ENCODE results near the gene AGRN.
"Not testable (repeated sequence)": the region's sequence is repeated elsewhere in the genome, so short reads cannot be mapped to it uniquely, and the experiment has no call there.

Gene AGRN

DNA sequence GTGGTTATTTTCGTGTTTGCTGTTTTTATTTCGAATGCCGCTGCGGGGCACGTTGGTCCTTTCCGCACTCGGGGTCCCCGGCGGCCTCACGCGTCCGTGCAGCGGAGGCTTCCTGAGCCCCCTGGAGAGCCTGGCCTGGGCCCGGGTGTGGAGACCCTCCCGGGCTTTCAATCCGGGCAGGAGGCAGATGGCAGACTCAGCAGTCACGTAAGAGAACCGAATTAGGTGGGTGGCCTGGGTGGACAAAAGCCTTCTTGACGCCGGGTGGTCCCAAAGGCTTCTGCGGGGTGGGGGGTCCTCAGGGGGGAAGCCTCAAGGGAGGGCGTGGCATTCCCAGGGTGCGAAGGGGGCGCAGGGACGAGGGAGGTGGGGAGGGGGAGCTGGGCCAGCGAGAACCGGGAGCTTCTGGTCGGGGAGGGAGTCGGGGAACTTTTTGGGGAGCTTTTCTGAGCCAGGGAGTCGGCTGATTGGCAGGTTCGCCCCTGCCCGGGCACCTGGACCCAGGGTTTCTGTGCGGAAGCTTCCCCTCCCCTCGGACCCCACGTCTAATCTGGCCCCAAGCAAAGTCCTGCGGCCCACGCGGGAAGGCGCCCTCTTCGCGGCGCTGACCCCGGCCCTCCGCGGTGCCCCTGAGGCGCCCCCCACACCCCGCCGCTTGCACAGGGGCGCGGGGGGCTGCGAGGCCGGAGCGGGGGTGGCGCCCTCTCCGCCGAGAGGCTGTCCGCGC lies 18.7 kb upstream of the AGRN start:
- no peak for DNase-seq

DNA sequence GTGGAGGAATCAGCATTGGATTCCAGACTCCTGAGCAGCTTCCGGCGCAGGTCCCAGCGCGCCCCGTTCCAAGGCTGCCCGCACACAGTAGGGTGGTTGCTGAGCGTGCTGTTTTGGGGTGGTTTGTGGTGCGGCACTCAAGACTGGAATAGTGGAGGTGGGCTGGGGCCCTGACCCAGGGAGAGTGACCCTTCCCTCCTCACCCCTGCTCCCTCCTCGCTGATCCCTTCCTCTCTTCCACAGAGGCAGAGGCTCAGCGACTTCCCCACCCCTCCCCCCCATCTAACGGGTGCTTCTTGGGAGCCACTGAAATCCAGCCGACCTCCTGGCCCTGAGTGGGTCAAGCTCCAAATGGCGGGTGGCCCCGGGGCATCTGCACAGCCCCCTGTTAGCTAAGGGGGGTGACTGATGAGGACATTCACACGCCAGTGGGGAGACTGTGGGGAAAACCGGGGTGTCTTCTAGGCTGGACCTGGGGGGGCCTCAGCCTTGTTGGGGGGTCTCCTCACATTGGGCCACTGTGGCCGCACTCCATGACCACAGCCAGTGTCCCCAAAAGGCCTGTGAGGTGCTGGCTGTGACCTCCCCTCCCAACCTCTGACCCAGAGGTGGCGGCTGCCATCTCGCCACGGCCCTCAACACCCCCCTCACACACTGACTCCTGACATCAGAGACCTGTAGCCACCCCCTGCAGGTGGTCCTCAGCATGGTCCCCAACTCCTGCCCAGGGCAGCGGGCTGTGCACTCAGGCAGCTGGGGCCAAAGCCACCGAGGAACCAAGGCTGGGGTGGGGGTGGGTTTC lies 16.1 kb upstream of the AGRN start:
- no peak for DNase-seq

DNA sequence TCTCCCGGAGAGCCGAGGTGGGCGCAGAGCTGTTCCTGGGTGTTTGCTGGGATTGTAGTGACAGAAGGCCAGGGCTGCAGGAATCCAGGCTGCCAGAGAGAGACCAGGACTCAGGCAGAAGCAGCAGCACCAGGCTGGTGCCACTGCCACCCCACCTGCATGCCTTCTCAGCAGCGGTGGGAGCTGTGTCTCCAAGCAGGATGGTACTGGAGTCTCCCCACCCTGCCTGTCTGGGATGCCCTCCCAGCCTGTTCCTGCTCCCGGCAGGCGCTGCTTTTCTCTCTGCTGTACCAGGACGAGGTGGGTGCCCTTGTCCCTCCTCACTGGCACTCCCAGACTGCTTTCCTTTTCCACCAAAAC lies 15.5 kb upstream of the AGRN start:
- DNase-seq, result no peak

DNA sequence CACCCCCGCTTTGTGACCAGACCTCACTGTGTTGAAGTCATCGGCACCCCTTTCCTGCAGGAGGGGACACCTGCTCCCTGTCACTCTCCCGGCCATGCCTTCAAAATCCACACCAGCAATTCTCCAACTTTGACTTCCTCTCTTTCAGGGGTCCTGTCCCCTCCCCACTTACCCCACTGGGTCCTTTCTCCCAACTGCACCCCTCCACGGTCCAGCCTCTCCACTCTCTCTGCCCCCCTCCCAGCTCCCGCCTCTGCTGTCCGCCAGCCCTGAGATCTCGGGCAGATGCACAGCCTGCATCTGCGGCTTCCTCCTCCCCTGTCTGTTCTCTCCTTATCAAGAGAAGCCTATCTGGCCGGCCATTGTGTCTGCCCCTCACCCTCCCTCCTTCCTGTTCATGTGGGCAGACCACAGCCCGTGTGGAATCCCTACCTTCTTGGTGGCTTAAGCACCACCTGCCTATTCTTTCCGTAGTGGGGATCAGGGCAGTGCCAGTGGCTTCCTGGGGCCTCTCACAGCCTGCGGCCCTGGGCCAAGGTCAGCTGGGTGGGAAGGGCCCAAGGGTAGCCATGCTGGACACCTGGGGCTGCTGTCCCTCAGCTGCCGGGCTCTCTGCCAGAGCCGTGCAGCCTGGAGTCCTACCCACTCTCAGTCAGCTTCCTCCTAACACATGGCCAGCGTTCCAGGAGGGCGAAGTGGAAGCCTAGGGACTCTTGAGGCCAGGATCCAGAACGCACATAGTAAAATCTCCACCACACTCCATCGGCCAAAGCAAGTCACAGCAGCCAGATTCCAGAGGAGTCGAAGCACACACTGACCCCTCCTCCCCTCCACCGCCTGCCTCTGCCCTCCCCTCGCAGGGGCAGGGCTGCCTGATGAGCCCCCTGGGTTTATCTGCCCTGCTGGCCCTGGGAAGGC lies 14.9 kb upstream of the AGRN start:
- DNase-seq, result no peak

DNA sequence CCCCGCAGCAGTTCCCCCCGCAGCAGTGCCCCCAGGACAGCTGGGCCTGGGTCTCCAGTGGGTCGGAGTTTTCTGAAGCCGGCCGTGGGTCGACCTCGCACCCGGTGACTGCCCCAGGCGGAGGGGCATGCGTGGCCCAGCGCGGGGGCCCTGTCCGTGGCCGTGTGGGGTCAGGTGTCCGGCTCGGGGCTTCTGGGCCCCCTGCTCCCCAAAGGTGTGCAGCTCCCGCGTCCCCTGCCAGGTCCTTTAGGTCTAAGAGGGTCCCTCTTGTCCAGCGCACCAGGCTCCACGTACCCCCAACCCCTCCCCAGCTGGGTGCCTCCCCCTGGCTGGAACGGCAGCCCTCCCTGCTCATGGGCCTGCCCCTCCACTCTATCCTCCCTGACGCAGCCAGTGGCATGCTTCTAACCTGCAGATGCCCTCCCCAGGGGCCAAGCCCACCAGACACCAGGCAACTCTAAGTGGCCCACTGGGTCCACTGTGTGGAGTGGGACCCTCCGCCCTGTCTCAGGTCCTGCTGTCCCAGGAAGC lies 14.1 kb upstream of the AGRN start:
- no peak for DNase-seq

GRCh38 chr1:1006305-1007159 lies 13.4 kb upstream of the AGRN start:
- no peak for DNase-seq

- DNase-seq, result not testable (repeated sequence)
Observed at GRCh38 chr1:1010131-1010530, 9.8 kb upstream of the AGRN start.

DNA sequence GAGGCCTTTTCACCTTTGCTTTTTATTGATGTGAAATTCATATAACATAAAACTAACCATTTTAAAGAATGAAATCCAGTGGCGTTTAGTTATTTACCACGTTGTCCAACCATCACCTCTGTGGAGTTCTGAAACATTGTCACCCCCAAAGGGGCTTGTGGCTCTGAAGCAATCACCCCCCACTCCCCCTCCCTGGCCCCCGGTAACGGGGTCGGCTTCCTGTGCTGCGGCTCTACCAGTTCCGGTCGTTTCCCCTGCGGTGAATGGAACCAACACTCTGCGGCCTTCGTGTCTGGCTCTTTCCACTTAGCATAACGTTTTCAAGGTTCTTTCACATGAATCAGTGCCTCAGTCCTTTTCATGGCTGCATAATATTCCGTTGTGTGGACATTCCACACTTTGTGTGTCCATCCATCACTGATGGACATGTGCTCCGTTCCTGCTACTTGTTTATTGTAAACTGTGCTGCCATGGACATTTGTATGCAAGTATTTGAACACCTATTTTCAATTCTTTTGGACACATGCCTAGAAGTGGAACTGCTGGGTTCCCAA lies 8.4 kb upstream of the AGRN start:
- DNase-seq, result no peak

DNA sequence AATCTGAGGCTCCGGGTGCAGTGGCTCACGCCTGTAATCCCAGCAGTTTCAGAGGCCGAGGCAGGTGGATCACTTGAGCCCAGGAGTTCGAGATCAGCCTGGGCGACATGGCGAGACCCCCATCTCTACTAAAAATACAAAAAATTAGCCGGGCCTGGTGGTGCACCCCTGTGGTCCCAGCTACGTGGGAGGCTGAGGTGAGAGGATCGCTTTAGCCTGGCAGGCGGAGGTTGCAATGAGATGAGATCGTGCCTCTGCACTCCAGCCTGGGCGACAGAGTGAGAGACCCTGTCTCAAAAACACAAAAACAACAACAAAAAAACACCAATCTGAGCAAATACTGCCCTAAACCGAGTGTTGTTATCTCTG lies 7.2 kb upstream of the AGRN start:
- not testable (repeated sequence) for DNase-seq

- DNase-seq, result no peak
Observed at GRCh38 chr1:1013105-1013921, 6.6 kb upstream of the AGRN start, which contains the start of gene ISG15. ISG15 (plus strand) TSS chr1:1013497; CDS start chr1:1013574, 77 bp downstream.

DNA sequence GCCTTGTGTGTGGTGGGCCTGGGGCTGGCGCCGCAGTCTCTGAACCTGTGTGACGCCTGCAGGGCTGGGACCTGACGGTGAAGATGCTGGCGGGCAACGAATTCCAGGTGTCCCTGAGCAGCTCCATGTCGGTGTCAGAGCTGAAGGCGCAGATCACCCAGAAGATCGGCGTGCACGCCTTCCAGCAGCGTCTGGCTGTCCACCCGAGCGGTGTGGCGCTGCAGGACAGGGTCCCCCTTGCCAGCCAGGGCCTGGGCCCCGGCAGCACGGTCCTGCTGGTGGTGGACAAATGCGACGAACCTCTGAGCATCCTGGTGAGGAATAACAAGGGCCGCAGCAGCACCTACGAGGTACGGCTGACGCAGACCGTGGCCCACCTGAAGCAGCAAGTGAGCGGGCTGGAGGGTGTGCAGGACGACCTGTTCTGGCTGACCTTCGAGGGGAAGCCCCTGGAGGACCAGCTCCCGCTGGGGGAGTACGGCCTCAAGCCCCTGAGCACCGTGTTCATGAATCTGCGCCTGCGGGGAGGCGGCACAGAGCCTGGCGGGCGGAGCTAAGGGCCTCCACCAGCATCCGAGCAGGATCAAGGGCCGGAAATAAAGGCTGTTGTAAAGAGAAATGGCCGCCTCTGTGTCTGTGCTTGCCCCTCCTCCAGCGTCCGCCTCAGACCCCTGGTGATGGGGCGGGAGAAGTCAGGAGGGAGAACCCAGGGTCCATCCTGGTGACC lies 5.8 kb upstream of the AGRN start:
- no peak for DNase-seq

DNA sequence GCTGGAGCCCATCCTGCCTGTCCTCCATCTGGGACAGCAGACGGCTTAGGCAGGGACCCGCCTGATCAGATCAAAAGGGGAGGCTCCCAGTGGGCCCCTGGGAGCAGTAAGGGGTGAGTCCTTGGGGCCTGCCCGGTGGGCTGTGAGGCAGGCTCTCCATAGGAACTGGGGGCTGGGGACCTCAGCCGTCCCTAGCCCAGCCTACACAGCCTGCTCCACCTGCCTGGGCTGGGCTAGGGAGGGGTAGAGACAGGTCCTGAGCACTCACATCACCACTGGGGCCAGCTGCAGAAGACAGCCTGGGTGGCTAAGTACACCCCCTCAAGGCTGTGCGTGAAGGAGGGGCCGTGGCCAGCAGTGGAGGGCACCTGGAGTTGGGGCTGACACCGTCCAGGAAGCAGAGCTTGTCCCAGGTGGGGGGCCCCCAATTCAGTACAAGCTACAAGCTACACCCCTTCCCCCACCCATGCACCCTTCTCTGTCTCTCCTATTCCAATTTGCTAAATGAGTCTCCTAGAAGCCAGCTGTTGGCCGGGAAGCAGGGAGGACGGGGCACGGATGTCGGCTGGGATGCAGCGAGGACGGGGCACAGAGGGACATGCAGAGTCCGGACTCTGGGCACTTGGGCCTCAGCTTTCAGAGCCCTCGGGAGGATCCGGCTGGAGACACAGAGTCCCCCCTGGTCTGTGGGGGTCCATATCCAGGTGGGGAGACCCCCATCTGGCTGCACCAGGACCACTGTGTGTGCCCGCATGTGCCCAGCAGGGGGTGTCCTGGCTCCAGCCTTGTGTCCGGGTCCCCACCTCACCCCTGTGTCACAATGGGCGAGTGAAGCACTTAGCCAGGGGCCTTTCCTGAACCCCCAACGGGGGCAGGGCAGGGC lies 4.9 kb upstream of the AGRN start:
- DNase-seq, result no peak

DNA sequence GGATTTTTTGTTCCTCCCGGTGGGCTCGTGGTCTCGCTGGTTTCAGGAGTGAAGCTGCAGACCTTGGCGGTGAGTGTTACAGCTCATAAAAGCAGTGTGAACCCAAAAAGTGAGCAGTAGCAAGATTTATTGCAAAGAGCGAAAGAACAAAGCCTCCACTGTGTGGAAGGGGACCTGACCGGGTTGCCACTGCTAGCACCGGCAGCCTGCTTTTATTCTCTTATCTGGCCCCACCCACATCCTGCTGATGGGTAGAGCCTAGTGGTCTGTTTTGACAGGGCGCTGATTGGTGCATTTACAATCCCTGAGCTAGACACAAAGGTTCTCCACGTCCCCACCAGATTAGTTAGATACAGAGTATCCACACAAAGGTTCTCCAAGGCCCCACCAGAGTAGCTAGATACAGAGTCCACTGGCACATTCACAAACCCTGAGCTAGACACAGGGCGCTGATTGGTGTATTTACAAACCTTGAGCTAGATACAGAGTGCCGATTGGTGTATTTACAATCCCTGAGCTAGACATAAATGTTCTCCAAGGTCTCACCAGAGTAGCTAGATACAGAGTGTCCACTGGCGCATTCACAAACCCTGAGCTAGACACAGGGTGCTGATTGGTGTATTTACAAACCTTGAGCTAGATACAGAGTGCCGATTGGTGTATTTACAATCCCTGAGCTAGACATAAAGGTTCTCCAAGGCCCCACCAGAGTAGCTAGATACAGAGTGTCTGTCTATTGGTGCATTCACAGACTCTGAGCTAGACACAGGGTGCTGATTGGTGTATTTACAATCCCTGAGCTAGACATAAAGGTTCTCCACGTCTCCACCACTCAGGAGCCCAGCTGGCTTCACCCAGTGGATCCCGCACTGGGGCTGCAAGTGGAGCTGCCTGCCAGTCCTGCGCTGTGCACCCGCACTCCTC lies 2.3 kb upstream of the AGRN start:
- not testable (repeated sequence) for DNase-seq

GRCh38 chr1:1018321-1018685 lies 1.6 kb upstream of the AGRN start:
- not testable (repeated sequence) for DNase-seq

- DNase-seq, result no peak
Observed at GRCh38 chr1:1019122-1019999, 559 bp upstream of the AGRN start.

DNA sequence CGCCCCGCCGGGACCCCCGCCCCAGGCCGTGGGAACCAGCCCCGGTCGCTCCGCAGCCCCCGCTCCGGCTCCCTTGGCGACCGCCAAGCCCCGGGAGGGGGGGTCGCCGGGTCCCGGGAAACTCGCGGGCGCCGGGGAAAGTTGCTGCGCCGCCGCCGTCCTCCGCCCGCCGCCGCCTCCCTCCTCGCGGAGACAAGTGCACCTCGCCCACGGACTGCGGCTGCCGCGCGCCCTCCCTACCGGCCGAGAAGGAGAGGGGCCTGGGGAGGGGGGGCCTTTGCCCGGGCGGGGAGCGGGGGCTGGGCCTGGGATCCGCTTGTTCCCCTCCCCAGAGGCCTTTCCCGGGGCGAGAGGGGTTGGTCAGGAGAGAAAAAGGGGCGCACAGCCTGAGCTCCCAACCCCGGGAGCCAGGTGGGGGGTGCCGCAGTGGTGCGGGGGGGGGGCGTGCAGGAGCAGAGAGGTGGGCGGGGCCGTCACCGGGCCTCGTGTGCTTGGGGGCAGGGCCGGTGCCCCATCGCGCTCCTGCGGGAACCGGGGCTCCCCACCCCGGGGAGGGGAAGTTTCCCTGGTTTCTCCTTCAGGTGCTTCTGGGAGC lies 592 bp downstream of the AGRN start:
- no peak for DNase-seq

Measured in SIG-M5 (cell line).